GM12892 (cell line): Measurements from ENCODE around the gene ZSCAN21.

Experiments
- POLR2A ChIP-seq: IDR thresholded peaks from 2 replicates; pipeline ENCODE4 v1.6.1; 2011; ENCODE audit warnings: low read depth, low read length, control low read depth
- TAF1 ChIP-seq: IDR thresholded peaks from 2 replicates; pipeline ENCODE4 v1.6.1; 2011; ENCODE audit warnings: low read depth, mild to moderate bottlenecking, control low read depth, low read length, borderline replicate concordance

- TF ChIP-seq POLR2A, result no peak
- no peak for TF ChIP-seq TAF1
Measured at GRCh38 chr7:100035876-100036275, 13.7 kb upstream of the ZSCAN21 start.
